KBM-7 (cell line): ENCODE results near the gene SKI.

Source experiments
- DNase-seq: peaks from one replicate; pipeline ENCODE4 v3.0.0-alpha.2; 2015
- in situ Hi-C: fragments of 300-500 bp; cut with MboI; formaldehyde crosslinking; loops from 2 replicates; pipeline ENCODE4 v1.14.3; 2020; ENCODE audit warnings: low sequenced_read_pairs, low pct_unique_long_range_greater_than_20kb, mixed read lengths

The SKI gene

DNA sequence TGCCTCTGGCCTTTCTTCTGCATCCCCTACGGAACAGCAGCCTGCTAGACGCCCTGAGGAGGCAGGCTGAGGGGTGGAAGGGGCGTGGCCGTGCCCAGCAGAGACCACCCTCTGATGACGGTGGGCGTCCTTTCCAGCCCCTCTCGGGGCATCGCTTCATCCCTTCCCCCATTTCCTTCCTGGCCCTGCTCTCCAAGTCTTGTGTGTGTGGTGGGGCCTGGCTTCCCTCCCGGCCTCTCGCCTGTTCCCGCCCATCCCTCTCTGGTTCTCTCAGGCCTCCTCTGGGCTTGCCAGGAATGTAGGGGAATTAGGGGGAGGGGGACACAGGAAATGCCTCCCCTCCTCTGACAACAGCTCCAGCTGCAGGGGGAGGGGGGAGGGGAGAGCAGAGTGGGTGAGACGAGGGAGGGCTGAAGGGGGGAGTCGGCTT lies 51.1 kb downstream of the SKI start:
- DNase-seq, result no peak
- in situ Hi-C loops, result no loop called here

DNA sequence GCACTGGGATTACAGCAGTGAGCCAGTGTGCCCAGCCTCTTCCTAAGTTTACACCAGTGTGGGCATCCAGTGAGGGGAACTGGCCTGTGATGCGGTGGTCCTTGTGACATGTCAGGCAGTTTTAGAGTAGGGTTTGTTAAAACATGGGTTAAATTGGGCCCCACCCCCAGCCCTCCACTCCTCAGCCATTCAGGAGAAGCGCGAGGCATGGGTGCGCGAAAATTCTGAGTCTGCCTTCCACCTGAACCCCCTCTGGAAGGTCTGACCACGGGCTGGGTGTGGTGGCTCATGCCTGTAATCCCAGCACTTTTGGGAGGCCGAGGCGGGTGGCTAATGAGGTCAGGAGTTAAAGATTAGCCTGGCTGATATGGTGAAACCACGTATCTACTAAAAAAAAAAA lies 51.7 kb downstream of the SKI start:
- DNase-seq, result no peak
- in situ Hi-C loops, result no loop called here

DNA sequence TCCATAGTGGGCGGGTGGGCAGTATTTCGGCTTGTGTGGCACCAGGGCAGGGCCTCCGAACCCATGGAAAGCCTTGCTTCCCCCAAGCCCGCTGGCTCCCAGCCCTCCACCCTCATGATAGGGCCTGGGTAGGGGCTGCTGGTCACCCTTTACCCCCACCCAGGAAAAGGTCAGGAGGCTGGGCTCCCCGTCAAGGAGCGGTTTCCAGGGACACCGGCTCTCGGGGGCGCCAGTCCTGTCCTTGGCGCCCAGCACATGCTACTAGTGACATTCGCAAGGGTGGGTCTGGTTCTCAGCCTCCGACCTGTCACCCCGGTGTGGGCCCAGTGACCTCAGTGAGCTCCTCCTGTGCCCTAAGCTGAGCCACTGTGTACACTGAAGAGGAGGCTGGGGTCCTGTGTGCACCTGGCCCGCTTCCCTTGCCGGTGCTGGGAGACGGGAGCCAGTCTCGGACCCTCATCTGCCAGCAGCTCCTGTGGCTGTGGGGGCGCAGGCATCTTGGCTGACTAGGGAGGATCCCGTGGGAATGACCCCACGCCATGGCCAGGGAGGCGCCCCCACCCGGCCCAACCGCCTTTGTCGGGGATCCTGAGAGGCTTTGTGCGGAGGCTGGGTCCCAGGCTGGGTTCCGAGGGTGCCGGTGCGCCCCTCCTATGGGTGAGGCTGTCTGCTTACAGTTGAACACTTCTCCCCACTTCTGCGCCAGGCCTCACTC lies 54.6 kb downstream of the SKI start:
- DNase-seq, result no peak
- in situ Hi-C loops, result no loop called here

DNA sequence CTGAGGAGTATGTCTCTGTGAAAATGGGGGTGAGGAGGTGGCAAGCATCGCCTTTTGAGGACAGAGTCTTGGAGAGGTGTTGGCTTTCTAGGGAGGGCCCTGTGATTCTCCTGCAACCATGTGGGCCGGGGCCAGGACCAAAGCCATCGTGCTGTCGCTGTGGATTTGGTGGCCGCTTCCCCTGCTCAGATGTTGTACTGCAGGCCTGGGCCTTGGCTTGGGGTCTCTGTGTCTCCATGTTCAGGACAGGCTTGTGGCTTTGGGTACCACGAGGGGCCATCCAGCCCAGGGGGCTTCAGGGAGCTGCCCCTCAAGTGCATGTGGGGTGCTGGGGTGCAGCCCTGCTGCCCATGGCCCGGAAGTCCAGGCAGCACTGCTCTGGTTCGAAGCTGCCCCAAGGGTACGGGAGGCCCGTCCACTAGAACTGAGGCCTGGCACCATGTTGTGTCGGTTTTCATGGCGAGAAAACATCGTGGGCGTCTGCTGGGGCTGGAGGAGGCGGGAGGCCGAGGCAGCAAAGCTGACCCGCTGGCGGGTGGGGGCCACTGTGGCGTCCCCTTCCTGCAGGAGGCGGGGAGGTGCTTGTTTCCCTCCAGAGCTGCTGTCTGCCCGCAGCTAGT lies 55.4 kb downstream of the SKI start:
- no peak for DNase-seq
- in situ Hi-C loops, result no loop called here

DNA sequence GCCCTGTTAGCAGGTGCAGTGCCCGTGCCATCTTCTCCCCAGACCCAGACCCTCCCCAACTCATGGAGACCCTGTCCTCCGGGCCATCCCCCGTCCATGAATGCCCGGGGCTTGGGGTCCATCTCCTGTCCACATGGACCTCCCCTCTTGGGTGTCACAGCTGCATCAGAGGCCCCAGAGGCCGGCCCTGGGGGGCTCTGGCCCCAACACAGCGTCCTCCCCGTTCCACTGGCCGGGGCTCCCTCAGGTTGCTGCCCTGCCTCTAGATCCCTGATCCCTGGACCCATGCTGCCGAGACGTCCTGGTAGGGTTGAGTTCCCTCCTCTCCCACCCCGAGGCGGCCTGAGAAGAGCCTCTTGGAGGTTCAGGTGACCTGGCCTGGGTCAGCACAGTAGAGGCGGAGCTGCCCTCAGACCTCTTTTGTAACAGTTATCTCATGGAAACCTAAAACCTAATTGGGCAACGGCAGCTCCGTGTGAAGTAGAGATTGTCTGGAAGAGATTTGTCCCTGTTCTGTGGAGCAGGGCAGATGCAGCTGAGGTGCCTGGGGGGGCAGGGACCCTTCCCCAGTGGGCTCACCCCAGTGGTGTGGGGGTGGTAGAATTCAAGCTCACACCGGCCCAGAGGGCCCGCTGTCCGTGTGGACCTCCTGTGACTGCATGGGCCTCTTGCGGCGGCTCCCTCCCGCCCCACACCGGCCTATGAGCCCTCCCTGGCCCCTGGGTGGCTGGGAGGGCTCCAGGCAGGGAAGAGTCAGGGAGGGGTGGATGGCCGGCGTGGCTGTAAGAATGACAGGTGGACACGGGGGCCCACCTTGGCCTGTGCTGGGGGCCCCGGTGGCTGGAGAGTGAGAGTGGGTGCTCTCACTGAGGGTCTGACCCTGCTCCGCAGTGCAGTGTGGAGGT lies 56.1 kb downstream of the SKI start:
- in situ Hi-C loops, result no loop called here
- DNase-seq, result no peak

DNA sequence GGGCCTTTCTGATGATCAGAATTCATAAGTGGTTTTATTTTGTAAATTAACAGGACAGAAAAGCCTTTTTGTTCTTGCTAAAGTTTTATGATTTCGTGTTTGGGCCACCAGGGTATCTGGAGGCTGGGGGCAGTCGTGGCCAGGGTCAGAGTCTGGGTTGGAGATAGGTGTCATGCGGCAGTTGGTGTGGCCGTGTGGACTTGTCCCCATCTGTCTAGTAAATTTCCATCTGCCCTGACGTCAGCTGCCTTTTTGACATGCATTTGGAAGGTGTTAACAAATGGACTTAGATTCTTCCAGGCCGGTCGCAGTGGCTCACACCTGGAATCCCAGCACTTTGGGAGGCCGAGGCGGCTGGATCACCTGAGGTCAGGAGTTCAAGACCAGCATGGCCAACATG lies 56.8 kb downstream of the SKI start:
- in situ Hi-C loops, result no loop called here
- DNase-seq, result no peak

DNA sequence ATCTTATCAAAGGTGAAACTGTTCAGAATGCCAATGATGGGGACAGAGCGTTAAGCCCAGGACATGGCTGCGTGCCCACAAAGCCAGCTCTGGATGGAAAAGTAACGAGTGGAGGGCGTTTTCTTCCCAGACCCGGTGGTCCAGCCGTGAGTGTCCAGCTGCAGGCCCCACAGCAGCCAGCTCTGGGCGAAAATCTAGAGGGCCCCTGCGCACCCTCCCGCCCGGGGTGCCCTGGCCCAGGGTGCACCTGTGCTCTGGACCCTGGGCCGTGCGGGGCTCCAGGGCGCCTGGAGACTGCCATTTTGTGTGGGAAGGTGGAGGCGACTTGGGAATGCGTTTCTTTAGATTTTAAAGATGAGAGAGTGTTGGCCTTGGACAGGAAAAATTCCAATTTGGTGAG lies 58.8 kb downstream of the SKI start:
- no peak for DNase-seq
- in situ Hi-C loops, result no loop called here

DNA sequence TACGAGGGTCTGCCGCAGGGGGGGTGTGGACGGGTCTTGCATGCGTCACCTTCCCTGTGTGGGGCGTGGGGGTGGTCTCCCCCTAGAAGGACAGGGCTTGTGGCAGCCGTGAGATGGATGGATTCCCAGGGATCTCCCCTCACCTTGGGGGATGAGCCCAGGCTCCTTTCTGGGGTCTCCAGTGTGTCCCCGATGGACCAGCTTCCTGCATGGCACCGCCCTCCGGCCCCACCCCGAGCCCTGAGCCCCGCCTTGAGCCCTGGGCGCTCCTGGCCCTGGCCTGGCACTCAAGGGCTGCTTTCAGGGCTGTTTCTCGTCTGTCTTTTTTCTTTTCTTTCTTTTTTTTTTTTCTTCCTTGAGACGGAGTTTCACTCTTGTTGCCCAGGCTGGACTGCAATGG lies 59.5 kb downstream of the SKI start:
- in situ Hi-C loops, result no loop called here
- DNase-seq, result no peak

DNA sequence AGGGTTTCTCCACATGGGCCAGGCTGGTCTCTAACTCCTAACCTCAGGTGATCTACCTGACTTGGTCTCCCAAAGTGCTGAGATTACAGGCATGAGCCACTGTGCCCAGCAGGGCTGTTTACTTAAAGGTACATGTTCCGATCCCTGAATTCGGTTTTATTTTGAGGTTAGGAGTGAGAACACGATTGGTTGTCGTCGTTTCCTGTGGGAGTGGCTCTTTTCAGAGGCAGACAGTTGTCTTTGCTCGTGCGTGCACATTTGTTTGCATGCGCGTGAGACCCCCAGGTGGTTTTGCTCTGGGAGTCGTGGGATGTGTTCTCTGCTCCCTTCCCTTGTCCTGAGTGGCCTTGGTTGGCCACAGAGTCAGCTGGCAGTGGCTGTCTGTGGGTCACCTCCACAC lies 60.2 kb downstream of the SKI start:
- no peak for DNase-seq
- in situ Hi-C loops, result no loop called here

DNA sequence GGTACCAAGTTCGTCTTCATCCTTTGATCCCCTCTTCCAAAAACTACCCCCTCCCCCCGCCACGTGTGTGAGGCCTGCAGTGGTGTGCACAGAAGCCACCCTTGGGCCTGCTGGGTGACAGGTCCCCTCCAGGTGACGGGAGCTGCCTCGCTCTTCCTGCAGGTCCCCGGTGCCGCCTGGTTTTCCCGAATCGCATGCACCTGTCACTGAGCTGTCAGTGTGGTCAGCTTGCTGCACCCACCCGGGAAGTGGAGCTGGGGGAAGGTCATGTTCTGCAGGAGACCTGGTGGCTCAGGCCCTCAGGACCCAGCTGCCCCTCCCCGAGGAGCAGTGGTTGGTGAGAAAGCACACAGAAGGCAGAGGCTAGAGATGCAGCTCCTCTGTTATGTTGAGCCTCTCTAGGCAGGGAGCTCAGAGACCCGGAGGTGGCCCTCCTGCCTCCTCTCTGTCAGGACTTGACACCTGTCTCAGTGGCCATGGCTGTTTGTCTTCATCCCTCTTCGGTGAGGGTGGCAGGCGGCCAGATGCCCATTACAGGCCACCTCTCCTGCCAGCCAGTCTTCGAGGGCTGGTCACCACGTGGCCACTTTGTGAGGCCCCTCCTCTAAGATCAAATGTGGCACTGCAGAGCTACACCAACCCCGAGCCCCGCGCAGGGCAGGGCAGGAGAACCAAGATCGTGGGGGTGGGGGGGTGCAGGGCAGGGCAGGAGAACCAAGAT lies 60.9 kb downstream of the SKI start:
- in situ Hi-C loops, result no loop called here
- no peak for DNase-seq

DNA sequence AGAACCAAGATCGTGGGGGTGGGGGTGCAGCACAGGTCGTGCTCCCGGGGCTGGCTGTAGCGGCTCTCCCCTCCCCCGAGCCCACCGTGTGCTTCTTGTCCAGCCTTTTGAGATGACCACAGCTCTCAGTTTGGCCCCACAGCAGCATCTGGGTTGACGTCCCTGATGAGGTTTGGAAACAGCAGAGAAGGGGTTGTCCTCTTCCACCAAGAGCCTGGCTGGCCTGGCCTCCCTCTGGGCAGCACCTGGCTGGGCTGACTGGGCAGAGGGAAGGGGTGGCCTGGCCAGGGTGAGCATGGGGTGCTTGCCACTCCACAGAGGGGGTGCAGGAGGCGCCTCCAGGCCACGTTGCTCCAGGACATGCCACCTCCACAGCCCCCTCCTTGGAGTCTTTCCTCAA lies 61.5 kb downstream of the SKI start:
- in situ Hi-C loops, result no loop called here
- DNase-seq, result no peak

DNA sequence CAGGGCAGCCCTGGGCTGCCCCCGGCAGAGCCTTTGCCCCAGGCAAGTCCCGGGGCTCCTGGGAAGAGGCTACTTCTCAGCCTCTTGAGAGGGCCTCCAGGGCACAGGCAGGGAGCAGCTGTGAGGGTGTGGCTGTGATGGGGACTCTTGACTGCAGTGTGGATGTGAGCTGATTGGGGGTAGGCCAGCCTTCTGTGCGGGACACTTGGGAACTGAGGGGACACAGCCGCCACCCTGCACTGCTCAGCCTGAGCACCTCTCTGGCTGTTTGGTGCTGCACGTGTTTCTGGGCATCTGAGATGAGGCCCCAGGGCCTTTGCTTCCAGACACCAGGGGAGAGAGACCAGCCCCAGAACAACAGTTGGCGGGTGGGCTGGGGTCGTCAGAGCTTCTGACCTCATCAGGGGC lies 62.1 kb downstream of the SKI start:
- in situ Hi-C loops, result no loop called here
- no peak for DNase-seq

DNA sequence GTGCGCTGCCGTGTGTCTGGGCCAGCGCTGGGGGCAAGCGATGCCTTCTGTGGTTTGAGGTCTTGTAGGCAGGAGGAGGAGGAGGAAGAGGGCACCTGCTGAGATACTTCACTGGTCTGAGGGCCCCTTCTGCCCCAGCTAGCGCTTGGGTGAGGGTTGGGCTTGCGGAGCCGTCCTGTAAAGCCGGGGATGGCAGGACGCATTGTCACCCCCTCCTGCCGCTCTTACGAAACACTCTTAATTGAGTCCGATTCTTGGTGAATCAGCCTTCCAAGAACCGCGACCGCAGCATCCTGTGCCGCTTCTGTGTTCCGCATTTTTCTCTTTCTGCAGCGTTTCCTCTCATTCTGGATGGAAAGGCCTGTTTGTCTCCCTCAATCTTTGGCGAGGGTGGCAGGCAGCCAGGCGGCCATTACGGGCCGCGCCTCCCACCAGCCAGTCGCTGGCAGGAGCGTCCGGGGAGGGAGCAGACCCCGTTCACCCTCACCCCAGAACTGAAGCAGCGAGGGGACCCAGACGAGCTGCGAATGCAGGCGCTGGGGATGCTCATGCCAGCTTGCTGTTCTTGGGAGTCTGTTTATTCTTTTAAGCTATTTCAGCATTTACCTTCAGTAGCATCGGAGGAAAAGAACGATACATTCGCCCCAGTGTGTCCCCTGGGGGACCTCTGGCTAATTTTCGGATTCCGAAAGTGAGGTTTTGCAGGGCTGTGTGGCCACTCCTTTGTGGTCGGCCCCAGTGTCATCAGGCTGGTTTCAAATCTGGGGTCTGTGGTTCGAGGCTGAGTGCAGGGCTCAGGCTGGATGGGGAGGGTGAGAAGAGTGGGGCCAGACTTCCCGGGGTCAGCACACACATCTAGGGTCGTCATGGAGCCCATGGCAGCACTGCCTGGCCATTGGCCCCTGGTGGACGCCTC lies 62.7 kb downstream of the SKI start:
- peak; percentile 100 for DNase-seq
- in situ Hi-C loops, result no loop called here

DNA sequence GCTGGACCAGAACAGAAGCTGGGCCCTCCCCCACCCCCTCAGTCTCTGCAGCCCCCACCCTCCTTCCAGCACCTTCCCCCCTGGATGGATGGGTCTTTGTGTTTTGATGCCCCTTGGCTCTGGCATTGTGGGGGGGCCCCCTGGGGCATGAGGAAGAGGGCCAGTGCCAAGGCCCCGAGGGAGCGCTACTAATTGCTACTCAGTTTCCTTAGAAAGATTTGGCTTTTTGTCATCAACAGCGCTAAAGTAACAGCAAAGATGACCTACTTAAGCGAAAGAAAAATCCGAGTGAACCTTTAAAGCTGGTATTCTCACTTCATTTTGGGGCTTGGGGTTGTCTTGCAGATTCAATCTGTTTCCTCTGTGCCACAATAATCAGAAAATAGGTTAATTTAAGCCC lies 63.5 kb downstream of the SKI start:
- no peak for DNase-seq
- in situ Hi-C loops, result no loop called here

DNA sequence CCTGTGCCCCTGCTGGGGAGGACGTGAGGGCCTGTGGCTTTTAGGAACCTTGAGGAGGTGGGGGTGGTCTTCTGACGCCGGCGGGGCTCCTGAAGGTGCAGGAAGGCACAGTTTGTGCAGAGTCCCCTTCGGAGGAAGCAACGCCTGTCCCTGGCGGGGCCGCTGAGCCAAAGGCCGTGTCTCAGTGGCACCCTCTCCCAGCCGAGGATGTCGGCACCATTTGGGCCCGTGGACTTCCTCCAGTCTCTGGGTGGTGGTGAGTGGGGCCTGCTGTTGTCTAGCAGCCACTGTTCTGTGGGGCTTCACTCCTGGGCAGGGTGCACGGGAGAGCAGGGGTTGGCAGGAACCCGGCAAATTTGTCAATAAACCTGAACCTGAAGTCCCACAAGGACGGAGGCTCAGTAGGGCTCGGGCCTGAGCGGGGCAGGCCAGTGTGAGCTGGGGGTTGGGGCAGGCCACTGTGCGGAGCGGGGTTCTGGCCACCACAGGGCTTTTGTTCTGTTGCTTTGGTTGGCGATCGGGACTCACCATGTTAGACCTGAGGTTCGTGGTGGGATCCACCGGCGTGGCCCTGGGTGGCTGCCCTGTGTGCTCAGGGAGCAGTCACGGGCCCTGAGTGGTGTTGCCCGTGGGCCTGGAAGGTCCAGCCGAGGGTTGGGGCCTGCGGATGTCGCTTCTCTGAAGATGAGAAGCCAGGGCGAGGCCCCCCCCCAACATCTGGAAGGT lies 64.8 kb downstream of the SKI start:
- in situ Hi-C loops, result no loop called here
- DNase-seq, result no peak

DNA sequence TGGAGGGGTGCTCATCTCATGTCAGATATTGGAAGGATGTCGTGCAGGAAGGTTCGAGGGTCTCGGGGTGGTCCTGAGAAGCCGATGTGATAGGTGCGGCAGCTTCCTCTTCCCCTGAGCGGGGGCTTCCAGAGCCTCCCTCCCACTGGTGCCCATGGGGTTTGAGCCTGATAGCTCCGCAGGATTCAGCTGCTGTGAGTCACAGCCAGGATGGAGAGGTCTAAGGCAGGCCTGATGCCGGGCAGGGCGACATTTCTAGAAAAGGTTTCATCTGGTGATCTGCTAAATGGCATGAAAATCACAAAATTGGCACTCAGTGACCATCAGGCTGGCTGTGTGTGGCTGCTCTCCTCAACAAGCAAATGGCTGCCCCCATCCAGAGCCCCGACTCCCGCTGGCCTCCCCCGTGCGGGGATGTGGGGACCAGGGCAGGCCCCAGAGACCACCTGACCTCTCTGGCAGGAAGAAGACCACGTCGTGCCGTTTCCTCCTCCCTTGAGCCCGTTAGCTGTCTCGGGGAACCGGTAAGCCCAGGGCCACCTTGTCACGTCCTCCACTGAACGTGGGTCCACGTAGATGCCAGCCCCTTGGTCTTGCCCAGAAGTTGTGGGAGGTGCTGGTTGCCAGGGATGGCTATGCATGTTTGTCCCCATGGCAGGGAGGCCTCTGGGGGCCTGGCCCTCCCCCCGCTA lies 66.1 kb downstream of the SKI start:
- DNase-seq, result no peak
- in situ Hi-C loops, result no loop called here

DNA sequence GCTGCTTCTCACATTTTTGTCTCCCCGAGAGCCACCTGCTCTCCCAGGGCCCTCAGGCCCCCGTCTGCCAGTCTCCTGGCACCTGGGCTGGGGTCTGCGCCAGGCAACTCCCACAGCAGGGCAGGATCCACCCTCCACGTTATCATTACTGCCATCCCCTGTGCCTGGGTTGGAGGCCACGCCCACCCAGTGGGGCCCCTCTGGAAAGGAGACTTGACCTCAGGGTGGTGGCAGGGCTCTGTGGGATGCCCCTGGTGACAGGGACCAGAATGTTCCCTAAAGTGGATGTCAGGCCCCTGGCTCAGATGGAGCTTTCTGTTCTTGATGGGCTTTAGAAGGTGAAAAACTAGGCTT lies 66.6 kb downstream of the SKI start:
- DNase-seq, result no peak
- in situ Hi-C loops, result no loop called here

DNA sequence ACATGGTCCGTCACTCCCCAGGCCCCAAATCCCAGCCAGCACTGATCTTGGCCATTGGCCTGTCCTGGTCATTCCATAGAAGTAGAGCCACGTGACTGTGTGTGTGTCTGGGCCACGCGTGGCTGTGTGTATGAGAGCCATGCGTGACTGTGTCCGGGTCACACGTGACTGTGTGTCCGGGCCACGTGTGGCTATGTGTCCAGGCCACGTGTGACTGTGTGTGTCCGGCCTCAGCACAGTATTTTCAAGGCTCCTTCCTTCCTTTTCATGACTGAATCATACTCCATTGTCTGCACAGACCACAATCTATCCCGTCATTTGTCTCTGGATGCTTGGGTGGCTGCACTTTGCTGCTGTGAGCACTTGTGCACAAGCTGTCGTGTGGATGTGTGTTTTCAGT lies 67.4 kb downstream of the SKI start:
- DNase-seq, result no peak
- in situ Hi-C loops, result no loop called here
